Bone marrow (tissue), 2 donors: Measurements from ENCODE around the gene ACBD6.

Source experiments
- DNase-seq, 2 donors: peaks; one replicate each; lab custom pipeline; 2025; lab: John Stamatoyannopoulos, UW

Gene ACBD6

DNA sequence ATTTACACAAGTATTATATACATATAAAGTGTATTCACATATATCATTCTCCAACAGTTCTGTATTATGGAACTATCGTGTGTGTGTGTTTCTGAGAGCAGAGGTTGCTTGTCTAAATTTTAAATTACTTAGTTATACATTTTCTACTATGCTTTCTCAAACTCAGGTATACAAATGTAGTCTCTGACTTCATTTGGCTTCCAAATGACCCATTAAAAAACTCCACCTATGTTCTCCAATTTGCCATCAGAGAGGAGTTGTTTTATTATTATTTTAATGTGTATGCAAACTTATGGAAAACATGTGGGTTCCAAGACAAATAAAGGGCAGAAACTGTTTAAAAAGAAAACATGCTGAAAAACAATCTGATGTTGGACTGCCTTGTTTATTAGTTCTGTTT is 131.8 kb downstream of the ACBD6 start:
- DNase-seq: no peak

DNA sequence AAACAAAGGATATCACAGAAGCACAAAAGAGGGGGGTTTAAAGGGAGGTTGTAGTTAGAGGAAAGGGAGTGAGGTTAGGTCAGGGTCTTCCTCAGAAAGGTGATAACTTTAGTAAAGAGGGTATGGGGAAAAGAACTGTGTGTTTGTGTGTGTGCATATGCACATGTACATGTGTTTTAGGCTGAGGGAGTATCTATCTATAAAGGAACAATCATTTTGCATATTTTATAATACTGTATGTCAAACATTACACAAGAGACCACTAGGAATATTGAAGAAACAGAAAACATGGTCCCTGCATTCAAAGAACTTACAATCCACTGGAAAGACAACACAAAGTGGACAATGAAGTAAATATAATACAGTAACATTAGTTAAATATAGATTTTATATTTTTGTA is 132.2 kb downstream of the ACBD6 start:
- DNase-seq: no peak

DNA sequence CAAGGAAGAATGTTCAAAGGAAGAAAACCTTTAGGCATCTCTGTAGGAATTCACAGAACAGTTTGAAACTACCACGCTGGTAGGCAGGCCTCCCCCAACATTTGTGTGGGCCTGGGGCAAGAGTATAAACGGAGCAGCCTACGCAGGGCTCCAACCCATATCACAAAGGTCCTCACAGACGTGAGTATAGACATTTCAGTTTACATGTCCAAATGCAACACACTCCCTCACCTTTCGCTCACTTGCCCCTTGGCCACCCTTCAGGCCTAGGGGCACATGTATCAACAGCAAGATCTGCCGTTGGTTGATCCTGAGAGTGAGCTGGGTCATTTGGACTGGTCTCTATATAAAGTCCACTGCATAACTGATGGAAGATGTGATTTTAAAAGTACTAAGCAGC is 133.3 kb downstream of the ACBD6 start:
- no peak for DNase-seq

DNA sequence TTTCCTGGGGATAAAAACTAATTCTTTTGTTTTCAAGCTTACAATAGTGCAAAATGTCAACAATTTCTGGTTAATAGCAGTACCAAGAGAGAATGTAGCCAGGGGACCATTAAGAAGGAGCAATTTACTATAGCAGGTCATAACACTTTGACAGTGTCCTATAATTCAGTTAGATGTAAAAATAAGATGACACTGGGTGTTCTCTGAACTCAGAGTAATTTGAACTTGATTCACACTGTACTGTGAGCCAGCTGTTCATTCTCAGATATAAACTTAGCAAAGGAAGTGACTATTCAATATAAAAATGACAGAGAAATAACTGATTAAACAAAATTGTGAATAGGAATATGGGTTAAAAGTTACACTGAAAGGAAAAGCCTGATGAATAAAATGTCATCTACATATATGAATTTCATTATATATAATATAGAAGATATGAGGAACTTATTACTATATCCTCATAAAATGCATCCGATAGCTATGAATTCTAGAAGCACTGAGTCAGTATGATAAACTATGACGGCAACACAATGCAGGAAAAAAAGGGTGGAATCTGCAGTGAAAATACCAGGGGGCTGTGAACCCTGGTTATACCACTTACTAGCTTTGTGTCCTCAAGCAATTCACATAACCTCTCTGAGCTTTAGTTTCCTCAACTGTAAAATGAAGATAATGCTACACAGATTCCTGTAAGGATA is 135.9 kb downstream of the ACBD6 start:
- no peak for DNase-seq

DNA sequence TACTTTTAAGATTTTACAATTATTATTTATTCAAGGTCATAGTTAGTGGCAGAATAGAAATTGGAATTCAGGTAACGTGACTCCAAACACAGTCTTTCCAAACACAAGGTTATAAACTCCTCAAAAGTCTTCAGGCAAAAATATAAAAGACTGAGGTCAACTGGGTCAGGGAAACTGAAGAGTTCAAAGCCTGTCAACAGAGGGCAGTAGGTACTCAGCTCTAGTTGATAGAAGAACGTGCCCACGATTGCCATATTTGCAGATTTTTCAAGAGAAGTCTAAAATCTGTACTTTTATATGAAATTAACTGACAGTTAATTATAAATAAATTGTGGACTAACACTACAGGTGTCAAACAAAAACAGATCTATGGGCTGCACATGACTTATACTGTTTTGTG is 137.3 kb downstream of the ACBD6 start:
- no peak for DNase-seq

DNA sequence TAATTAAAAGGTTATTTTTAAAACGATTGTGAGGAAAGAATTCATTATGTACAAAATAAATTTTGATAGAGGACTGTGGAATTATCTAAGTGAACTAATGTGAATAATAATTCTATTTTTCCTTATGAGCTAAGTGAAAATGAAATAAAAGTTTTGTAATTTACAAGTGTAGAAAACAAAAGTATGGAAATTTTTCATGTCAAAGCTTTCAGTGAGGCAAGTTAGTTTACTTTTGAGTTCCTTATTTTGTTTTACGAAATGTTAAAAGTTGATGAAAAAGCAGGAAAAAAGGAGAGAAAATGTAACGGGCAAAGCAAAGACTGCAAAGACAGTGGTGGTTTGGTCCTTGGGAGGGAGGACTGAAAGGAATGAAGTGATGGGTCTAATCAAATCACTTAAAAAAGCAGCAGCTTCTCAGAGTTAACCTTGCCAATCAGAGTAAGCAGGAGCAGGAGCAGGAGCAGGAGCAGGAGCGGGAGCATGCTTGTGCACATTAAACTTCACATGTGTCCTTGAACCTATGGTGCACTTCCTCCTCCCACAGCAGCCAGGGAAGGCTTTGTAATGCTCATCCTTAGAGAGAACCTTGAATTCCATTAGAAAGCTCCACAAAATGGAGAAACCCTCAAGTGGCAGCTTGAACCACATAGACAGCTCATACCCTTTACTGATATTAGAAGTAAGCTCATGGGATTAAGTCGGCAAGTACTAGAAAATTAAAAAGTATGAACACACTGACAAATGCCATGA is 139.0 kb downstream of the ACBD6 start:
- DNase-seq: no peak

DNA sequence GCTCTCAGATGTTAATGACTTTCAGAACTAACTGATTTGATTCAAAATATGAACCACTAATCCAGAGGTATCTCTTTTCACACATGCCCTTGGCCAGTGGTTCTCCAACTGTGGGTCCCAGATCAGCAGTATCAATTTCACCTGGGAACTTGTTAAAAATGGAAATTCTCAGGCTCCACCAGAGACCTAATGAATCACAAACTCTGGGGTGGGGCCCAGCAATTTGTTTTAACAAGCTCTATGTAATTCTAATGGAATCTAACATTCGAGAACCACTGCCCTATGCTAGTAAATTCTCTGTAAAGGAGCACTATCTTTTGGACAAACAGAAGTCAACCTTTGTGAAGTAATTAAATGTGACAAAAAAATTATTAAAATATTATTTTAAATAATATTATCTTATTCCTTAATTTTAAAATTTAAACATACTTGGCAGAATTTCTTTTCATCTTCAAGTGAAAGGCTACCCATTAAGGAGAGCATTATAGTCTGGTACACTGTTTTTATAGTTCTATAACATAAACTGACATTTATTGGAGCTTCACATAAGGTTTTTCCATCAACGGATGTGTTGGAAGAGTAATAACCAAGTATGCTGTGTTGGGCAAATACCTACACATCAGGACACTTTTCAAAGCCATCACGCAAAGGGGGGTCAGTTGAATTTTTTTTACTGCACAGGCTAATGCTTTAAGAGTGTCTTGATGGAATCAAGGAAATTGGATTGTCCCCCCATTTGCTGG is 141.9 kb downstream of the ACBD6 start:
- DNase-seq: no peak

DNA sequence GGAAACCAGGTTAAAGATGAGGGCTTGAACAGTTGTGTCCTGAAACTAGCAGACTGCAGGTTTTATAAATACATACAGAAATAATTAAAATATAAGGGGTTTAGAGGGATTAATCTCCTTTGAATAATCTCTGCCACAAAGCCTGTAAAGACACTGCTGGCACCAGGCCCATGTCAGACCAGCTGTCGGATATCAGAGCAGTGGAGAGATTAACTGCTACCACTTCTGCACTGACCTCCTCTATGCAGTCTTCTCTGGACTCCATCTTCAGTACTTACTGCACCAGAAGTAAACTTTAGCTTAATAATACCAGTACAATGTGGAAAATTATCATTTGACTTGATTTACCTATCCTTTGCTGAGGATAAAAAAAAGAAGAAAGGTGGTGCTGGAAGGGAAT is 143.7 kb downstream of the ACBD6 start:
- DNase-seq: no peak

DNA sequence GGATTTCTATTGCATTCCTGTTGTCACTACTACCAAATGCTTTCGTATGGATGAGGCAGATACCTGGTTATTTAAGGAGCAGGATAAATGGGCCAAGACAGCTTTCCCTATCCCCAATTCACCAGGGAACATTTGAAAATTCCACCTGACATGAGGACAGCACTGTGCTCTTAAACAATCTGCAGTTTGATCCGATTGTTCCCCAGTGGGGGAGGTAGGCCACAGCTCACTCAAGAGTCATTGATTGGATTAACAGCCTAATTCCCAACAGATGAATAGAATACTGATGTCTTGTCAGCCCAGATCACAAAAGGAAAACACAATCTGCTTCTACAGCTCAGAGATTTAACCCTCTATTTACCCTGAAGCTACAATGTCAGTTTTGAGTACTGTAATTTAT is 148.4 kb downstream of the ACBD6 start:
- no peak for DNase-seq

DNA sequence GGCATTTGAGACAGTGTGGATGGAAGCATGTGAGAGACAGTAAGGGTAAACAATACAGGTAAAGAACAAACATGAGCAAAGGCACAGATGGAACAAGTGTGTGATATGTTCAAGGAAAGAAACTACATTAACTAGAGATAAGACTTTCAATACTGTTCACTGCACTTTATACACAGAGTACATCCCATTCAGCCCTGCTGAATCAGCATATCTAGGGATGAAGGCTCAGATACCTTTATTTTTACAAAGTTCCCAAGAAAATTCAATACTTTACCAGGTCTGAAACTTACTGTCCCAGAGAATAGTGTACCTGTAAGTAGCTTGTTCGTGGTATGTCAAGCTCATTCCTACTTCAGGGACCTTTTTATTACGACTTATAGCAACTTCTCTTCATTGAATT is 149.8 kb downstream of the ACBD6 start:
- no peak for DNase-seq

DNA sequence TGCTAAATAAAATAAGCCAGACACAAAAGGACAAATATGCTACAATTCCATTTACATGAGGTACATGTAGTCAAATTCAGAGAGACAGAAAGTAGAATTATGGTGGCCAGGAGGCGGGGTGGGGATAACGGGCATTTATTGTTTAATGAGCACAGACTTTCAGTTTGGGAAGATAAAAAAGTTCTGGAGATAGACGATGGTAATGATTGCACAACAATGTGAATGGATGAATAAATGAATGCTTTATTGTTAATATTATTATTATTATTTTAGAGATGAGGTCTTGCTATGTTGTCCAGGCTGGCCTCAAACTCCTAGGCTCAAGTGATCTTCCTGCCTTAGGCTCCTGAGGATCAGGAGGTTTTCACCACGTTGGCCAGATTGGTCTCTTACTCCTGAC is 150.4 kb downstream of the ACBD6 start:
- no peak for DNase-seq

DNA sequence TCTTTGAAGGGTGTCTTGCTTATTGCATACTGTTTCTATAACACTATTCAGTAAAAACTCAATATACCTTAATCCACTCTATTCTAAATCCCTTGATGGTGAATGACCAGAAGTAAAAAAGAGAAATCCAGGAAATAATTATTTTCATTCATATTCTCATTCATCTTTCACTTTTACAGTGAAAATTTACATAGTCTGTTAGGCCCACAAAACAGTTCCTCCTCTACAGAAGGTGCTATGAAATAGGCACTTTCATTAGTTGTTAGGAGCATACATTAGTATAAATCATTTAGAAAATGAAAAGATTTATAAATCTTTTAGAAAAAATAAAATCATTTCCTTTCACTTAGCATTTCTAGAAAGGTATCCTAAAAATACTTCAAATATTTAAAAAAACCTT is 157.2 kb downstream of the ACBD6 start:
- DNase-seq: no peak

DNA sequence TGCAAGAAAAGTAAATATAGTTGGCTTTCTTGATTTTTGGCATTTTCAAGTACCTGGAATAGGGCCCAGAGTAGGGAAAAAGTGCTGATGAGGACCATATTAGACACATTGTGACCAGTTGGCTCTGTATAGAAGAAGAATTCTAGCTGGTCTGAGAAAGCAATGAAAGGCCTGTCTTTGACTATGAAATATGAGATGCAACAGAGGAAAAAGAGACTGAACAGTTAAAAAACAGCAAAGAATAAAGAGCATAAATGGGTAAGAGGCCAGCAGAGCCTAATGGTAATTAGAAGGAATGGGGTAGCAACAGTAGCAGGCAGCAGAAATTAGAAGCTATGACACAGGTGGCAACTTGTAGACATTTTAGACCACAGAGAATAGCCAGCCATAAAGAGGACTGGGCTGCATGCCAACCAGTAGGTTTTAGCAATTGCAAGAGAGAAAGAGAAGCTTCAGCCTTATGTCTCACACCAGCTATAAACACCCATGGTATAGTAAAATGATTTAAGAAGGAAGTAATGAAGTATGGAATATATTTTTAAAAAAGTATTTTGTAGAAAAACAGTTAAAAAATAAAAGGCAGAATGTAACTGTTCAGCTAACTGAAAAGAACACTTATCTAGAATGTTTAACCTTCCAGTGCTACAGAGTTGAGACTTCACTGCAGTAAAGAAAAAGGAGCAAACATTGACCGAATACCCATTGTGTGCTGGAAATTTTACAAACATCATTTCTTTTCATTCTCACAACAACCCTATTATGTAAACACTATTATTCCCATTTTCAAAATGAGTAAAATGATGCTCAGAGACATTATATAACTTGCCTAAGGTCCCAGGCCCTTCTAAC is 158.2 kb downstream of the ACBD6 start:
- peak in 1 of 2 donors; percentile 77 for DNase-seq

DNA sequence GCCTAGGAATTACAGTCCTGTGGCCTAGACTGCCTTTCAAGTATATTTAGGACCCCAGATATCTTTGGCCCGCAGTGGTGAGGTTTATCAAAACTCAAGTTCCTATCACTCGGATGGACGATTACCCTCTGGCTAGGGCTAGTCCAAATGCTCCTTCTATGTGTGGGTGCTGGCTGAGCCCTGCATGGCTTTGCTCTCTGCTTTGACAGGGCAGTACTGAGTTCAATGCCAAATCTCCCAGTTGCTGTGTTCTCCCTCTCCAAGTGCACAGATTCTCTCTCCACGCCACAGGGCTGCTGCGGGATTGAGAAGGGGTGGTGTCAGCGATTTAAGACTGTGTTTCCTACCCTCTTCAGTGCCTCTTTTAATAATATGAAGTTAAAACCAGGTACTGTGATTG is 175.3 kb downstream of the ACBD6 start:
- no peak for DNase-seq

DNA sequence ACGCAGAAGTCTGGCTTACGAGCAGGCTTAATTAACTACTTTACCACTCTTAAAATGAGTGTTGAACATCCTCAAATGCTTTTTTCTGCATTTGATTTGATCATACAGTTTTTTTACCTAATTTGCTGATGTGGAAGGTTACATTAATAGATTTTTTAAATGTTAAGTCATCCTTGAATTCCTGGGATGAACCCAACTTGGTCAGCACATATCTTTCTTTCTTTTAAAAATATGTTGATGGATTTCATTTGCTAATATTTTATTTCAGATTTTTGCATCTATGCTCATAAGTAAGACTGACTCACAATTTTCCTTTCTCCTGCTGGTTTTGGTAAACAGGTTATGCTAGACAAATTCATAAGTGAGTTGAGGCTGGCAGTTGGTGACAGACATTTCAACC is 189.5 kb downstream of the ACBD6 start:
- no peak for DNase-seq

DNA sequence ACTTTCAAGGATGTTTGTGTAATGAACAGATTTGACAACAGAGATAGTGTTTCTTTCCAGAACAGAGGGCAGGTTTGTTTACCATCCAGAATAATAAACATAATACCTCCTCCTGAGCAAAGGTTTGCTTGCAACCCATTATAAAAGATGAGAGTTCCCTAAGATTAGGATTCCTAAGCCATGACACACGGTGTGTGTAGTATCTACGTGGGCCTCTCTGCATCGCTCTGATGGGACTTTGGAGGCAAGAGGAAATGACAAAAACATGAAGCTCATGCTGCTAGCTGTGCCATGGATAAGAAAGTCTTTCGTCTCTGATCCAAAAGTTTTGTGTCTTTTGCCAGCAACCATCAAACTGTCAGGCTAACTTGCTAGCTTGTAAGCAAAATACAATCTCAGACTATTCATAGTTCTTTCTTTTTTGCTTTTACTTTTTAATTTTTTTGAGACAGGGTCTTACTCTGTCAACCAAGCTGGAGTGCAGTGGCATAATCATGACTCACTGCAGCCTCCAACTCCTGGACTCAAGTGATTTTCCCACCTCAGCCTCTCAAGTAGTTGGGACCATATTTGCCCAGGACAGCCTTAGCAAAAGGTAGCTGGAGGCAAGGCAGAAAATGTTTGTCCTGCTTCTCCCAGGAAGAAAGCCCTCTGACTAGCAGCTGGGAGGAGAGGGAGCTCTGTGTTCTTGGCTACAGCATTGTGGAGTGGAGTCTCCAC is 191.2 kb downstream of the ACBD6 start:
- DNase-seq: no peak

DNA sequence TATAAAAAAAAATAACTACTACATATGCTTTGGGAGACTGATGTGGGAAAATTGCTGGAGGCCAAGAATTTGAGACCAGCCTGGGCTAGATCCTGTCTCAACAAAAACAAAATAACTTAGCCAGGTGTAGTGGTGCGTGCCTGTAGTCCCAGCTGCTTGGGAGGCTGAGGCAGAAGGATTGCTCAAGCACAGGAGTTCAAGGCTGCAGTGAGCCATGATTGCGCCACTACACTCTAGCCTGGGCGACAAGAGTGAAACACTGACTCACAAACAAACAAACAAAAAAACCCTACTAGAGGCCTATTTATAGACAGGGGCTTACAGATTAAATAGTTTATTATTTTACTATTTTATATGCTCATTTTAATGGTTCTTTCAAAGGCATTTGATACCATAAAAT is 192.3 kb downstream of the ACBD6 start:
- DNase-seq: no peak

DNA sequence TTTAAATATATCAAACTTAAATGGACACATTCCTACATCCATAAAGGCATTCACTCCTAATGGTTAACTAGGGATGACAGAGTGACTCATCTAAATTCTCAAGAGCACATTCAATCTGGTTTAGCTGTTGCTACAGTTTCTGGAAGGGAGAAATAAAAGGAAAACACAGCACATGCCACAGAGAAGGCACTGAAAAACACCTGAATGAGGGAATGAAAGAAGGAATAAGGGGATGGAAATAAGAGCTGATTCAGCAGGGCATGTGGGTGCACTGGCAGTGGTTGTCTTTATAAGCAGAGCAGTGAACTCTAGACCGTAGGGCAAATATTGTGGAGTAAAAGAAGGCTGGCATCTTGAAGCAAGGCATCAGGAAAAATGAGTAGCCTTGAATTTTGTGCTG is 193.0 kb downstream of the ACBD6 start:
- DNase-seq: no peak

DNA sequence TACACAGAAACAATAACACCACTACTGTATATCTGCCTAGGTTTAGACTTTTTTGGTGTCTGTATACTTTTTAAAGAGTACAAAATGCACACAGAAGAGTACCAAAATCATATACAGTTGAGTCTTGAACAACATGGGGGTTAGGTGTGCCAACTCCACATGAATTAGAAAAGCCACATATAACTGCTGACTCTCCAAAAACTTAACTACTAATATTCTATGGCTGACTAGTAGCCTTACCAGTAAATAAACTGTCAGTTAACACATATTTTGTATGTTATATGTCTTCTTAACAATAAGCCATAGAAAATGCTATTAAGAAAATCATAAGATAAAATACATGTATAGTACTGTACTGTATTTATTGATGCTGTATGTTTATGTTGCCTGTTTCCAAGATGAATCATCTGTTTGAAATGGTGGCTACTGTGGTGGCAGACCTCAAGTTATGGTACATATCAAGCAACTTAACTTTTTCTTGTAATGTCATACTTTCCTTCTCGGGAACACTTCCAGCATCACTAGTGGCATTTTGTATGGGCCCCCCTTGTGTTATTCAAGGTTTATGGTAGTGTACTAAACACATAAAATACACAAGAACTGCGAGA is 201.1 kb downstream of the ACBD6 start:
- no peak for DNase-seq

DNA sequence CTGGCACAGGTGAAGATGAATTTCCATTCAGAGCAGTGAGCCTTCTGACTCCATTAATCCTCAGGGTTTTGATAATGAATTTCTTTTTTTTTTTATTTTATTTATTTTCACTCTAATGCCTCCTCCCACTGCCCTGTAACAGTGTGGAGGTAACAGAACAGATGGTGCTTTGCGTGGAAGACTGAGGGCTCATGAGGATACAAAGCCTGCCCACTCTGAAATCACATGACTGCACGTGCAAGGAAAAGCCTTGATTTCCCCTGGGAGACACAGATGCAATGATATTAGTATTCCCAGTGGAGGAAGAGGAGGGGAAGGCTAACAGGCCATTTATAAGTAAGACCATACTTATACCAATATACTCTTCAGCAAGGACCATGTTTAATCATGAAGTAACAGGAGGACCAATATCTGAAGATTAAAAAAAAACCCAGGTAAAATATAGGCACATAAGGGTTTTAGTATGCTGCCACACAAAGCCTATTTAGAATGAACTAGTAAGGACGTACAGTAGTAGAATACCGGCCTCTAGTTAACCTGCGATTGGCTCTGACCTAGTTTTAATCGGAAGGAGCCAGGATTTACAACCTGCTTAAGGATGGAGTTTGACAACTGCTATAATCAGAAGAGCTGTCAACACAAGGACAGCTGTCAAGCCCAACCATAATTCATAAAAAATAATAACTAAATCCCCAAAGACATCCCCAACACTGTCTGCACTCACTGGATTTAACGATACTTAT is 202.7 kb downstream of the ACBD6 start:
- no peak for DNase-seq
